GM21515 (cell line): ENCODE results near the gene ZBTB25.
A peak's percentile ranks its signal among the peaks of the same experiment; 100 is the strongest.
"Not testable (repeated sequence)": the region's sequence is repeated elsewhere in the genome, so short reads cannot be mapped to it uniquely, and the experiment has no call there.

Source experiments
- ATAC-seq: cut with Tn5 transposase; IDR thresholded peaks from one replicate; pipeline ENCODE4 v1.9.1; 2021; ENCODE audit not compliant: unreplicated experiment

The ZBTB25 gene

DNA sequence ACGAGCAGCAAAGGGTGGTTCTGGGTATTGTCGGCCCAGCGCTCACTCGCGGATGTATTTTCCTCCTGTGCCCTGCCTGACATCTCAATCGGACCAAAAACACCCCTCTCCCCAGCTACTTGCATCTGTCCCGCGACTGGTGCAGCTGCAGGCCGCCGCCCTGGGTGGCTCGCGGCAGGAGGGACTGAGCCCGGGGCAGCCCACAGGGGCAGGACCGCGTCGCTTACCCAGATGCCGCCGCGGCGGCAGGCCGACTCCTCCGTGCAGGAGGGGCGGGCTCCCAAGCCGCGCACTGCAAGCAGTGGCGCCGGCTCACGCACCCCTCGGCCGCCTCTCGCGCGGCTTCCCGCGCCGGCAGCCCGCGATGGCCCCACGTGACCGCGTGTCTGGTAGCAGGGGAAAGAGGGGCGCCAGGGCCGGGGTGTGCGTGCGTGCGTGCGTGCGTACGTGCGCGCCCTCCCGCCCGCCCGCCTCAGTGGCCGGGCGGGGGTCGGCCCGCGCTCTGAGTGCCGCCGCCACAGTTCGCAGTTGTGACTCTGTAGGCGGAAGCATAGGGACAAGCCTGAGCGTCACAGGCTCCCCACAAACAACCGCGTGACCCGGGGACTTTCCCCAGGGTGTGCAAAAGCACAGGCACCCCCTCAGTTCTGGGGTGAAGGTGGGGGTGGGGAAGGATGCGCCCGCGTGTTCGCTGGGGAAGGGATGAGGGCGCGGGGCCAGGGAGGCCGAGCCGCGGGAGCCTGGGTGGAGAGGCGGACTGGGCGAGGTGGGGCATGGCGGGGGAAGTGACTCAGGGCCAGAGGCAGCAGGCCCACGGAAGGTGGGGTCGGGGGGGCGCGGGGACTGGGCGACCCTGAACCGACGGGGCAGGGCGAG lies at the start of gene ZBTB25:
TSS of gene ZBTB25 (minus strand) at position 405 of the 876 bp plus-strand sequence. CDS start 13,305 bp downstream, outside the sequence.
- peak; percentile 57 for ATAC-seq

- no peak for ATAC-seq
Observed at GRCh38 chr14:64550621-64551333, 47.1 kb upstream of the ZBTB25 start.

GRCh38 chr14:64549791-64550620 lies 46.4 kb upstream of the ZBTB25 start, which contains the start of gene PPP1R36:
Gene PPP1R36, plus strand, starts transcription at chr14:64549961. Its CDS starts 37 bp downstream, at chr14:64549998.
- no peak for ATAC-seq

DNA sequence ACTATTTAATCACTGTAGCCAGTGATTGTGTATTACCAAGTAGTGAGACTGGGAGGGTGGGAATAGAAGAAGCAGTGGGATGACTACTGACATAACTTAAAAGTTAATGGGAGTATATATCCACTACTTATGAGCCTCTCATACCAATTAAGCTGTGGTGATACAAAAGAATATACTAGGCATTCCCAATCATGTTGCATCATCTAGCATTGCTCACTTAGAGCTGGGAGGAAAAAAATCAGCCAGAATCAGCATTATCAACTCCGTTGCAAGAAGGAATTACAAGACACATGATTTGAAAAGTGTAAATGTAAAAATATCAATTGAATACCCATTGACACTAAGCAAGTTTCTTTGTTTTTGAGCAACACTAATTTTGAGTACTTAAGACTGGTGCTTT lies 45.4 kb upstream of the ZBTB25 start:
- ATAC-seq: no peak

DNA sequence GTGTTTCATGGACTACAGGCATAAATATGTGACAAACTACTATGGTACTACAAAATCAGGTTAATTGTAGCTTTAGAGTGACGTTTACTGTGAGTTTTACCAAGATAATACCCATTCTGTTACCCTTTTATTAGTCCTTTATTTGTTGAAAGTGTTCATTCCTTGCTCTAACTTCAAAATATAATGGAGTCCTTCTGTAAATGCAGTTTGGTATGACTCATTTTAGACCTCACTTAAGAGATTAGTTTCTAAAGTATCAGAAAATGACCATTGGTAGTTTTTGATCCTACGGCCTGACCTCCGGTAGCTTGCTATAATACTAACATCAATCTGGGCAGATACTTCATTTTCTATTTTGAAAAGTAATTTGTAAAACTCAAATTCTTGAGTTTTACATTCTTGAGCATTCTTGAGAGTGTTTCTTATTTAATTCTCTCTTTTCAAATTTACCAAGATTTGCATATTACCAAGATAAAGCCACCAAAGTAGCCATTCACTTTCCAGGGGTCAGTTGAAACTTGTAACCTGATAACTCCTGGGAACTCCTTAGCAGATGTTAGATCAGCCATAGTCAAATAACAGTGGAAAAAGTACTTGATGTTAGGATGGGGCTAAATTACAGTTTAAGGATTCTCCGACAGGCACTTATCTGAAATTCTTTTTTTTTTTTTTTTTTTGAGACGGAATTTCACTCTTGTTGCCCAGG lies 41.1 kb upstream of the ZBTB25 start:
- no peak for ATAC-seq

DNA sequence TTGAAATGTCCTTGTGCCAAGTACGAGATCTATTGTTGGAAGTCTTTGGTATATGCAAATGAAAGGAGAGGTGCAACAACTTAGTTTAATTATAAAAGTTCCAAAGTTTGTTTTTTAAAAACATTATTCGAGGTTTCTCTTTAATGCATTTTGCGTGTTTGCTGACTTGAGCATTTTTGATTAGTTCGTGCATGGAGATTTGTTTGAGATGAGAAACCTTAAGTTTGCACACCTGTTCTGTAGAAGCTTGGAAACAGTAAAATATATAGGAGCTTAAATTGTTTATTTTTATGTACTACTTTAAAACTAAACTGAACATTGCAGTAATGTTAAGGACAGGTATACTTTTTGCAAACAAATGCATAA lies 39.2 kb upstream of the ZBTB25 start:
- no peak for ATAC-seq

DNA sequence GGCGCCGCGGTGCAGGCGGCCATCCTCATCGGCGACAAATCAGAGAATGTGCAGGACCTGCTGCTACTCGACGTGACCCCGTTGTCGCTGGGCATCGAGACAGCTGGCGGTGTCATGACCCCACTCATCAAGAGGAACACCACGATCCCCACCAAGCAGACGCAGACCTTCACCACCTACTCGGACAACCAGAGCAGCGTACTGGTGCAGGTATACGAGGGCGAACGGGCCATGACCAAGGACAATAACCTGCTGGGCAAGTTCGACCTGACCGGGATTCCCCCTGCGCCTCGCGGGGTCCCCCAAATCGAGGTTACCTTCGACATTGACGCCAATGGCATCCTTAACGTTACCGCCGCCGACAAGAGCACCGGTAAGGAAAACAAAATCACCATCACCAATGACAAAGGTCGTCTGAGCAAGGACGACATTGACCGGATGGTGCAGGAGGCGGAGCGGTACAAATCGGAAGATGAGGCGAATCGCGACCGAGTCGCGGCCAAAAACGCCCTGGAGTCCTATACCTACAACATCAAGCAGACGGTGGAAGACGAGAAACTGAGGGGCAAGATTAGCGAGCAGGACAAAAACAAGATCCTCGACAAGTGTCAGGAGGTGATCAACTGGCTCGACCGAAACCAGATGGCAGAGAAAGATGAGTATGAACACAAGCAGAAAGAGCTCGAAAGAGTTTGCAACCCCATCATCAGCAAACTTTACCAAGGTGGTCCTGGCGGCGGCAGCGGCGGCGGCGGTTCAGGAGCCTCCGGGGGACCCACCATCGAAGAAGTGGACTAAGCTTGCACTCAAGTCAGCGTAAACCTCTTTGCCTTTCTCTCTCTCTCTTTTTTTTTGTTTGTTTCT lies 38.6 kb upstream of the ZBTB25 start:
- ATAC-seq: no peak

DNA sequence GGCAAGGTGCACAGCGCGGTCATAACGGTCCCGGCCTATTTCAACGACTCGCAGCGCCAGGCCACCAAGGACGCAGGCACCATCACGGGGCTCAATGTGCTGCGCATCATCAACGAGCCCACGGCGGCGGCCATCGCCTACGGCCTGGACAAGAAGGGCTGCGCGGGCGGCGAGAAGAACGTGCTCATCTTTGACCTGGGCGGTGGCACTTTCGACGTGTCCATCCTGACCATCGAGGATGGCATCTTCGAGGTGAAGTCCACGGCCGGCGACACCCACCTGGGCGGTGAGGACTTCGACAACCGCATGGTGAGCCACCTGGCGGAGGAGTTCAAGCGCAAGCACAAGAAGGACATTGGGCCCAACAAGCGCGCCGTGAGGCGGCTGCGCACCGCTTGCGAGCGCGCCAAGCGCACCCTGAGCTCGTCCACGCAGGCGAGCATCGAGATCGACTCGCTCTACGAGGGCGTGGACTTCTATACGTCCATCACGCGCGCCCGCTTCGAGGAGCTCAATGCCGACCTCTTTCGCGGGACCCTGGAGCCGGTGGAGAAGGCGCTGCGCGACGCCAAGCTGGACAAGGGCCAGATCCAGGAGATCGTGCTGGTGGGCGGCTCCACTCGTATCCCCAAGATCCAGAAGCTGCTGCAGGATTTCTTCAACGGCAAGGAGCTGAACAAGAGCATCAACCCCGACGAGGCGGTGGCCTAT lies 37.8 kb upstream of the ZBTB25 start:
- no peak for ATAC-seq

DNA sequence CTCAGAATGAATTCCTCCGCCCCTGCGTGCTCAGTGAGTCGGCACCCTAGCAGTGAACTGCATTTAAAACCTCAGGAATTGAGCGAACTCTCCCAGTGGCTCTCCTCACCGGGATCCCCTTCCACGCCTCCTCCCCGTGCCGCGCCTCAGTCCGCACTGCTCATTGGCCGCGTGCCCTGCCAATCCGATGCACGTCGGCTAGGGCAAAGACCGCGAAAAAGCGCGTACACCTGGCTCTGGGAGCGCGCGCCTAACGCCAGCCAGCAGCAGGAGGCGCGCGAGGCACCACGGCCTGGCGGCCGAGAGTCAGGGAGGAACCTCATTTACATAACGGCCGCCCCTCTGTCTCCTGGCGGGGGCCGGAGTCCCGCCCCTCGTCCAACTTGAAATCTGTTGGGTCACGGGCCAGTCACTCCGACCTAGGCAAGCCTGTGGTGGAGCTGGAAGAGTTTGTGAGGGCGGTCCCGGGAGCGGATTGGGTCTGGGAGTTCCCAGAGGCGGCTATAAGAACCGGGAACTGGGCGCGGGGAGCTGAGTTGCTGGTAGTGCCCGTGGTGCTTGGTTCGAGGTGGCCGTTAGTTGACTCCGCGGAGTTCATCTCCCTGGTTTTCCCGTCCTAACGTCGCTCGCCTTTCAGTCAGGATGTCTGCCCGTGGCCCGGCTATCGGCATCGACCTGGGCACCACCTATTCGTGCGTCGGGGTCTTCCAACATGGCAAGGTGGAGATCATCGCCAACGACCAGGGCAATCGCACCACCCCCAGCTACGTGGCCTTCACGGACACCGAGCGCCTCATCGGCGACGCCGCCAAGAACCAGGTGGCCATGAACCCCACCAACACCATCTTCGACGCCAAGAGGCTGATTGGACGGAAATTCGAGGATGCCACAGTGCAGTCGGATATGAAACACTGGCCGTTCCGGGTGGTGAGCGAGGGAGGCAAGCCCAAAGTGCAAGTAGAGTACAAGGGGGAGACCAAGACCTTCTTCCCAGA lies 36.9 kb upstream of the ZBTB25 start, which contains the start of gene HSPA2:
TSS of gene HSPA2 (plus strand) at position 534 of the 995 bp plus-strand sequence. CDS start at position 643, 109 bp downstream.
- ATAC-seq: peak; percentile 93

DNA sequence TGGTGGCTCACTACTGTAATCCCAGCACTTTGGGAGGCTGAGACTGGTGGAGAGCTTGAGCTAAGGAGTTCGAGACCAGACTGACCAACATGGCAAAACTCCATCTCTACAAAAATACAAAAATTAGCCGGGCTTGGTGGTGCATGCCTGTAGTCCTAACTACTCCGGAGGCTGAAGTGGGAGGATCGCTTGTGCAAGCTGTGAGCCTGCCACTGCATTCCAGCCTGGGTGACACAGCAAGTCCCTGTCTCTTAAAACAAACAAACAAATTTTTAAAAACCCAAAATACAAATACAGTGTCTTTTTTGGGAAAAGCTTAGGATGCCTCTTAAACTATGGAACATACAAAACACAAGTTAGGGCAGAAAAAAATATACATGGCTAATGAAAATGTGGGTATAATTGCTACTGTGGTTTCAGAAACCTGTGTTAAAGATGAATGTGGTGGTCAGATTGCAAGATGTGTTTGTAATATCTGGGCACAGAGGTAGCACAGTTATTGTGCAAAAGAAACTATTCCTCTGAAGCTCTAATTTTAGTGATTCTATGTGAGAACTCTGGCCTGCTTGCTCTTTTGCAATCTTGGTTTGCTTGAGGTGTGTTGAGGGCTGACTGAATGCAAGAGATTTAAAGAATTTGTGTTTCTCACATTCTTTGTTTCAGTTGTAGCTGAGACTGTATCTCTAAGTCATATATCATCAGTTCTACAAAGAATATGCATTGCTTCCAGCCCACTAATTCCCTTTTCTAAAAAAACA lies 33.0 kb upstream of the ZBTB25 start:
- no peak for ATAC-seq

DNA sequence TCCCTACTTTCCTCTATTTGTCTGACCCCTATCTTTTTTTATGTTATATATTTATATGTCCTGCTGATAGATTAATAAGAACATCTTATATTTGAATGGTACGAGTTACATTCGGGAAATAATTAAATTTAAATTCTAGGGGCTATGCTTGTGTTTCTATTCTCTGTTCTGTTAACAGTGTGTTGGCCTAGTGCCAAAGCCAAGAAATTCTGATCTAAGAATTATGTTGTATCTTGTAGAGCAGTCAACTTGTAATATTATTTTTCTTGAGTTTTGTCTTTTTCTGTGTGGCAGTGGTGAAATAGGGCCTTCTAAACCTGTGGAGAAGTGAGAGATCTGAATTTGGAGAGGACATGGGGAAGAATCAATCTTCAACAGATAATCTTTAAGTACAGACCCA lies 27.9 kb upstream of the ZBTB25 start:
- ATAC-seq: no peak

DNA sequence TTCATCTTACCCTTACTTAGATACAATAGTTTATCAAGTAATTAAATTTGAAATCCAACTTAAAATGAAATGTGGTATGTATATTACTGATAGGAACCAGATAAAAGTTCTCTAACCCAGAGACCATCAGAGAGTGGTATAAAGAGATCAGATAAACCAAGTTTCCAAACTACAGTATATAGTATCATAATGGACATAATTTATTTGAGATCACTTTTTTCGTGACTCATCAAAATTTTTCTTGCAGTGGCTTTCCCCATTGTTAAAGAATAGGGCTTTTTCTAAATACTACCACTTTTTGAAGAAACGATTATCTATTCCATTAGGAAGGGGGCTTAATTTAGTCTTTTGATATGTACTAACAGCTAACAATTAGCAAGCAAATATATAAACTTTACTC lies 21.7 kb upstream of the ZBTB25 start:
- ATAC-seq: no peak

- ATAC-seq: no peak
Observed at GRCh38 chr14:64522591-64523355, 19.1 kb upstream of the ZBTB25 start.

DNA sequence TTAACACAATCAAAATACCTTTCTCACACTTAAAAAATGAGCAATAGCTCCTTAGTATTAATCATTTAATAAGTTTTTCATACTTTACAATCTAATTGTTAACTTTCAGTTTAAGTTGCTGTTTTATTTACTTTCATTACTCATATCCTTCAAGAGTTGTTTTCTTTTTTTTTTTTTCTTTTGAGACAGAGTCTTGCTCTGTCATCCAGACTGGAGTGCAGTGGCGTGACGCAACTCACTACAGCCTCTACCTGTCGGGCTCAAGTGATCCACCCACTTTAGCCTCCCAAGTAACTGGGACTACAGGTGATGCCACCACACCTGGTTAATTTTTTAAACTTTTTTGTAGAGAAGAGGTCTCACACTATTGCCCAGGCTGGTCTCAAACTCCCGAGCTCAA lies 17.1 kb upstream of the ZBTB25 start:
- no peak for ATAC-seq

- ATAC-seq: no peak
Observed at GRCh38 chr14:64518229-64518628, 14.6 kb upstream of the ZBTB25 start.

DNA sequence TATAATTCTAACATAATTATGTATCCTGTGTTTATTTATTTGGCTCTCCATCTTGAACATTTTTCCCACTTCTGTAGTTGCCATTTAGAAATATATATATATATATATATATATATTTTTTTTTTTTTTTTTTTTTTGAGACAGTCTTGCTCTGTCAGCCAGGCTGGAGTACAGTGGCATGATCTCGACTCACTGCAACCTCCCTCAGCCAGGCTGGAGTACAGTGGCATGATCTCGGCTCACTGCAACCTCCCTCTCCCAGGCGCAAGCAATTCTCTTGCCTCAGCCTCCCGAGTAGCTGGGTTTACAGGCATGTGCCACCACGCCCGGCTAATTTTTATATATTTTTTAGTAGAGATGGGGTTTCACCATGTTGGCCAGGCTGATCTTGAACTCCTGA lies 14.0 kb upstream of the ZBTB25 start:
- not testable (repeated sequence) for ATAC-seq
